A204.1 (cell line): Measurements from ENCODE around the gene GMPR.

Experiments used
- FAIRE-seq: peaks from 2 replicates; lab custom pipeline; 2012; peaks lifted over from hg19 to GRCh38; lab: Jason Lieb, UNC

GMPR gene

DNA sequence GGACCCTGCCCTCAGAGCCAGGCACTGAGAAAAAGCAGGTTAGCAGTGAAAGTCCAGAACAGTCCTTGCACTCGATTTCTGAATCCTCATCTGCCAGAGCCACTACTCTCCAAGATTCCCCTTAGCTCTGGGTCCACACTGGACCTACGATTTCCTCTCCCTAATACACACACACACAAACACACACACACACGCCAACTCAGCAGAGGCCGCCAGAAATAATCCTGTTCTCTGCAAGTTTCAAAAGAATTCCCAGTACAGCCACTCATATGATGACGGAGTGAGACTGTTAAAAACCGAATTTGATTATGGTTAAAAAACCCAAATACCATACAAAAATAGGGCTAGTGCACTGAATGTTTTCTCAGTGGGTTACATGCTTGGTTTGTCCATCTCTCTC is 90.8 kb downstream of the GMPR start:
- no peak for FAIRE-seq

DNA sequence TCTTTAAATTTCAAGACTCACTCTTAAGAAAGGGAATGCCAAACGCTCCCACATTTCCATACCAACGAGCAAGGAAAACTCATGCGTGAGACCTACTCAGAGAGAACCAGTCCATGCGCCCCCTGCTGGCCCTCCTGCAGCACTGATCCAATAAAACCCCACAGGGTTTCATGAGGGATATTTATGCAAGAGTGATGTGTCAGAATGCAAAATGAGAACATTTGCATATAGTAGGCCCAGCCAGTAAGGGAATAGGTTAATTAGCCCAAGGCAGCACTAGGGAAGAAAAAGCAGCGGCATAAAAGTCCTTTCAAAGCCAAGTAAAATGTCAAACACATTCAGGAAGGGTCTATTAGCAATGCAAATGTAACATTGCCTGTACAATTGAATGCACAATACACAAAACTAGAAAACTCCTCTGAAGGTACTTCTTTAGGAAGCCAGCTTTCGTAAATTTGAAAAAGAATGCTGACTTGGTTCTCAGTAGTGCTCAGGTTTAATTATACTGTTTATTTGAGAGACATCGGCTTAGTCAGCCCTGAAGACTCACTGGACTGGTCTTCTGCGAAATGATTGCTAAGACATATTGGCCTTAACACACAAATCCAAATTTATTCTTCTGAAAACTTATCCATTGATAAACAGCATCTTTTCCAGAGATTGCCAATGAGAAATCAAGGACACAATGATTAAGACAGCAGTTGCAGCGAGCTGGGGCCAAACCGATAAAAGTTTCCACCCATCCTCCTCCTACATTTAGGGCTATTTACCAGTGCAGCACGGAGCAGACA is 93.2 kb downstream of the GMPR start:
- no peak for FAIRE-seq

DNA sequence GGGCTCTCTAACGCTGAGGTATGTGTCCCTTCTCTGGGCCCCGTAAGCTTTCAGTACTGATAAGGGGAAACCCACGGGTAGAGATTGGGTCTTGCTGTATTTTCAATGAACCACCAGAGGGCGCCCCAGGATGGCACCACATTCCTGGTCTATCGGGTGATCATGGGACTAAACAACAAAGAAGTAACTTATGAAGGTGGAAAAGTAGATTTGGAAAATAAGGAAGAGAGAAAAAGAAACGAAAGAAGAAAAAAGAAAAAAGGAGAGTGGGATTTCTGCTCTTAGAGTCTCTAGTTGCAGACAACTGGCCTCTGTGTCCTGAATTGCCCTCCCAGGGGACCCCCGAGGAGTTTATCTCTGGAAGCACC is 93.8 kb downstream of the GMPR start:
- no peak for FAIRE-seq

DNA sequence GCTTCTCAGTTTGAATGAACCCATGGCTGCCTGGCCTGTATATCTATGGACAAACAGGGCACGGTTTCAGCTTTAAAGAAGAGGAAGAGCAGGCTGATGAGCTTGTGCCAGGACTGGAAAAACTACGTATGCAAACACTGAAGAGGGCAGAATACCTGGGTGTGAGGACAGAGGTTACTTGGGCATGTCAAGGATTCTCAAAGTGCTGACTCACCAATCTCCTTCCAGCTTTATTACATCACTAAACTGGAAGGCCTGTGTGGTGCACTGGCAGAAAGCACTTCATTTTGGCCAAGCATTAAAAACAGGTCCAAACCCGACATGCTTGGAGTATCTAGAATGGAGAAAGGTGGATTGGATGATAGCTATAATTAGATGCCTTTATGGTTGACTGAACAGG is 95.2 kb downstream of the GMPR start:
- no peak for FAIRE-seq

DNA sequence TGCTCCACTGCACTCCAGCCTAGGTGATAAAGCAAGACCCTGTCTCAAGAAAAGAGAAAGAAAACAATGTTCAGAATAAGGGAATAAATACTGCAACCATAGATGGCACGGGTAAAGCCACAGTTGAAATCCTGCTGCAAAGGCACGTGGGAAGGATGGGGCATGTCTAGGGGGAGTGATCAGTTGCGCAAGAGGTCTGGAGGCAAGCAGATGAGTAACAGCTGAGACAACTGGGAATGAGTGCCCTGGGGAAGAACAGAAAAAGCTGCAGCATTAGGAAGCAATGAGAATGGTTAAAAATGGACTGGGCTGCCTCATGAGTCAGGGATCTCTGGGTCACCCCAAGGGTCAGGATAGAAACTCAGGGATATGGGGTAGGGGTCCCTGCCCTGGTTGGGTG is 96.3 kb downstream of the GMPR start:
- no peak for FAIRE-seq

DNA sequence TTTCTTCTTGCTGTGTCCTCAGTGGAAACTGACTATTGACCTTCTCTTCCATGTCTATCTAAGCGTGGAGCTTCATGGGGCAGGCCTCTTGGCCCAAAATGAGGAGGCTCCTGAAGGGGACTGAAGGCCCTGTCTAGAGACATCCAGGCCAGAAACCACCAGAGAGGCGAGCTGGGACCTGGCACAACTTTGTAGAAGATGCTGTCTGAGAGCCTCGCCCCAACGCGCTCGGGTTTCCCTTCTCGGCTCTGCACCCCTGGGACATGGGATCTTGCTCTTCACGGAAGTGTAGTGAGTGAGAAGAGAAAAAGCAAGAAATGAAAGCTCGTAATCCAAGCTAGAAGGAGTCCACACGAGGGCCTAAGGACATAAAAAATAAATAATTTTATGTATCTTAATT is 96.8 kb downstream of the GMPR start:
- FAIRE-seq = no peak

DNA sequence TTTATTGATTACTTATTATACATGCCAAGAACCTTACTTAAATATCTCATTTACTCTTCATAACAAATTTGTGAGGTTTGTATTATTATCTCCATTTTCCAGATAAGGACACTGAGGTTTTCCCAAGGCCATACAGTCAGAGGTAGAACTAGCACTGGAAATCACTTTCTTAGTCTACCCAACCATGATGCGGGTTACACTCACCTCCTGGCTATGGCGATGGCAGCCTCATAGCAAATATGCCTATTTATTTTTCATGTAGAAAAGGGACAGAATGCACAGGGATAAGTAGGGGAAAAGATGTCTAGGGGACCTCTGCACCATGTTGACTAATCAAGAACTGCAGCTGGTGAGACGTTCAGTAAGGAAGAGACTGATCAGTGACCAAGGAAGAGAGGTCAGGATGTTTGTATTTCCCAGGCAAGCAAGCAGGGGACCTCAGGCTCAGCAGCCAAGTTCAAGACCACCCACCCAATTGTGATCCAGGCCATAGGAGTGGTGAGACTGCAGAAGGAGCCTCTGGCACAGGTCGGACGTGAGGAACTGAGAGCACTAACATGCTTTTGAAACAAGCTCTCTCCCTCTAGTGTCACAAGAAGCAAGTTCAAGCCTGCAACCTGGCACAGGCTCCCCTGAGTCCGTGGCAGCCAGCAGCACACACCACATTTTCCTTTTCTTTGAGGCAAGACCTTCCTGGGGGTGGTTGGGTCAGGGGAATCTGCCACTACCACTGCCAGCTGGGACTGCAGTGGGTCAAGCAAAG is 97.8 kb downstream of the GMPR start:
- FAIRE-seq = no peak

DNA sequence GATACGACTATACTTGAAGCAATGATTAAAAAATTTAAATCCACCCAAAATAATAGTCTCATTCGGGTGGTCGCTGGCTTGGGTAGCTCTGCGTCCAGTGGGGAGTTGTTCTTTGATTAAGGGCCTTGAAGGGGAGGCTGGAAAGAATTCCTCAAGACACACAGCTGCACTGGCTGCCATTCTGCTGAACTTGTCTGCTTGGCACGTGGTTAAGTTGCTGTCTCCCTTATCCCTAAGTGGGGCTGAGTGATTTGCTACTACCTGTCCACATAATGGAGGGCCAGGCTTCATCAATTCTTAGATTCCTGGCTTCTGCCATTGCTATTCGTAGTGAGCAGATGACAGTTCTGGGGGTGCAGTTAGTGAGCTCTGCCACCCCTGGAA is 98.5 kb downstream of the GMPR start:
- FAIRE-seq = no peak

DNA sequence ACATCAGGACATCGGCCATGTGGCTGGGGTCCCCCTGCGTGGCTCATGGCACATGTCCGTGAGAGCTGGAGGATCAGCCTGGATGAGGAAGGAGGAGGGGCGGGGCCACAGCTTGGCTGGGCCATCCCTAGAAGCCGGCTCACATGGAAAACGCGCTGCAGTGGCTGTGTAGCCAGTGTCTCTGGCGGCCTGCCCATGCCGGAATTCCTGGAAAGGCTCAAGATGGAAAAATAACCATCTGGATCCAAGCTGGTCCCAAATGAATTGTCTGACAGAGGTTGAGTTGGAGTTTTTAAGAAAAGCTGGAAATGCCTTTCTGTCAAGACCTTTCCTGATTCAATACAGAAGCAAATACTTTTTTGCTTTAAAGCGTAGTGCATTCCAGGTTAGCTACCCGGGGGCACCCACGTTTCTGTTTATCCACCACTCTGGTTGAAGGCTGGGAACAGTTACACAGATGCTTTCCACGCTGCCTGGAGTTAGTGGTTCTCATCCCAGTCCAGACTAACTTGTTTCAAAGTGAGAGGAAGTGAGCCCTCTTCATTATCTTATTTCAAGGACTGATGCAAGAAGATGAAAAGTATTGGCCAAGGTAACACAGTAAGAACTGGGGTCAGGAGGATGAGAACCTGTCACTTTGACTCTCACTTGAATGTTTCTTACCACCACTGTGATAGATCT is 99.0 kb downstream of the GMPR start:
- FAIRE-seq = no peak

DNA sequence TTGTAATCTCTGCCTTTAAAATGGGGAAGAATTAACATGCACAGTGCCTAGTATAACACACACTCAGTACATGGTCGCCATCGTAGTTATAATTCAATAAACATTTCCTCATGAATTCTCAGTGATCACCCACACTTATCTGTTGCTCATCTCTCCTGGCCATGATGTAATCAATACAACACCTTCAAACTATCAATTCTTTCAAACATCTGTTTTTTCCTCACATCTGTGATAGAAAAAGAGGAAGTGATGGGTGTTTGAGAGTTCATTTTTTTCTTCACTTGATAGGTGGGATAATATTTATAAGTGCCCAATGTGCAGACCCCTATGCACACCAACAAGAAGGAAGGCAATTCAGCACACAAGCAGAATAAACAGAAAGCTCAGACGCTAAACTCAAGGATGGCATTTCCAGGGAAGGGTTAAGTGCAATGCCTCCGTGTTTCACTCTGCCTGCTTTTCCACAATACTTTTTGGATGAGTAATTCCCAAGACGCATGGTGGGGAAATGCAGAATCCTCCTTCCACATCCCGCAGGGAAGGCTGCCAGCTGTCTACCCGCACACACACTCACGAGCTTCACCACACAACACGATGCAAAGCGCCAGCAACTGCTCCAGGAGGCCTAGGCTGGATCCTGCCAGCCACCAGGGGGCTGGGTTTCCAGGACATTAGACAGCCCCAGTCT is 100.3 kb downstream of the GMPR start:
- FAIRE-seq = no peak

DNA sequence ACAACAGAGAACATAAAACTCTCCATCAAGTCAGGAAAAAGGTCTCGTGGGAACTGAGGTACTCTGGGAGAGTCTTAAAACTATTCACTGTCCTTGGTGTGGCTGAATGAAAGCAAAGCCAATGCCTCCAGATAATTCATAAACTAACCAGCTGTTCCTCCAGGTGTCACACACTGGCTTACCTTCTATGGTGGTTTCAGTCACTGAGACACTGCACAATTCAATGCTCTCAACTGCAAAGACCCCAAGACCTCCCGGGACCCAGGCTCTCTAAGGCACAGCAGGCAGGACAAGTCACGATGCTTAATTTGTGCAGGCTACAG is 100.8 kb downstream of the GMPR start:
- FAIRE-seq = no peak

DNA sequence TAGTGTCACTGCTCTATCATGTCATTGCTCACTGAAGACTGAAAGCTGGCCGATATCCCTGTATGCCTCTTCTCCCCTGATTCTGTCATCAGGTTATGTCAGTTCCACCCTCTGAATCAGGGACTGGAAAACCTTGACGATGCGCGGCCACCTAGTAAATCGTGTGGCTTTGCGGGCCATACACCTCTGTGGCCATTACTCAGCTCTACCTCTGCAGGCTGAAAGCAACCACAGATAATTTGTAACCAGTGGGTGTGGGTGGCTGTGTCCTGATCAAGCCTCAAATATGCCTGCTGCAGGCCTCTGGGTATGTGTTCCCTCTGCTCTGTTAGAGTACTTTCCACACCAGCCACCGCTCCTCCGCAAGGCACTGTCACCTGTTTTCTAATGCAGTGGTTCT is 105.2 kb downstream of the GMPR start:
- FAIRE-seq = no peak

DNA sequence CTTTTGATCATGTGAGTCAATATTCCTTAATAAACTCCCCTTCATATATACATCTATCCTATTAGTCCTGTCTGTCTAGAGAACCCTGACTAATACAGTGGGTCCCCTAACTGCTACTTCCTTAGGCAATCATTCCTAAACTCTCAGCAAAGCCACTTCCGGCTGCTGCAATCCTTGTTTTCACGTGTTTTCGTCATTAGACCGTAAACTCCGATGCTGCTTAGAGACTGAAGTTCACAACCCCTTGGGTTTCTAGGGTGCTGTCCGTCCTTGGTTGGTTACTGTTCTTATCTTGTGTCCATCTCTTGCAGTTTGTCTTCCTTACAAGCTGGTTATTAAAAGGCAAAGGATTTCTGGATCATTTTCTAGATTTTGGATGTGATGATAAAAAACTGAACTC is 106.4 kb downstream of the GMPR start:
- FAIRE-seq = no peak
